GM23248 (cell line): ENCODE measurements around the gene FSD2. TPM values are rescaled to one million over a fixed set of nuclear protein-coding genes. Genes with fewer than 3 reads are reported as not detected.

Source experiments
- DNase-seq: peaks from one replicate; pipeline ENCODE4 v3.0.0-alpha.2; 2015
- H2AFZ ChIP-seq: fragments of 200-600 bp; sonication (generic); 2 replicates; pipeline ENCODE4 v1.6.1; 2016; ENCODE audit warnings: antibody characterized with exemption
- H3F3A ChIP-seq: fragments of 200-600 bp; sonication (generic); 2 replicates; pipeline ENCODE4 v1.6.1; 2016; ENCODE audit warnings: mild to moderate bottlenecking, antibody characterized with exemption, mixed run types; ENCODE audit not compliant: insufficient read depth
- H3K27ac ChIP-seq: fragments of 200-600 bp; sonication (generic); 2 replicates; pipeline ENCODE4 v1.5.1; 2016; ENCODE audit warnings: mild to moderate bottlenecking
- H3K27me3 ChIP-seq: fragments of 200-600 bp; sonication (generic); replicated peaks from 2 replicates; pipeline ENCODE4 v1.6.1; 2016; ENCODE audit warnings: mild to moderate bottlenecking; ENCODE audit not compliant: insufficient read depth
- H3K36me3 ChIP-seq: fragments of 200-600 bp; sonication (generic); 2 replicates; pipeline ENCODE4 v1.6.1; 2016; ENCODE audit warnings: low read depth, mild to moderate bottlenecking
- H3K4me1 ChIP-seq: fragments of 200-600 bp; sonication (generic); 2 replicates; pipeline ENCODE4 v1.6.1; 2016; ENCODE audit warnings: mild to moderate bottlenecking; ENCODE audit not compliant: insufficient read depth
- H3K4me2 ChIP-seq: fragments of 200-600 bp; sonication (generic); one replicate; pipeline ENCODE4 v1.6.1; 2016; ENCODE audit warnings: mild to moderate bottlenecking; ENCODE audit not compliant: unreplicated experiment
- H3K4me3 ChIP-seq: fragments of 200-600 bp; sonication (generic); 2 replicates; pipeline ENCODE4 v1.5.1; 2016; ENCODE audit warnings: mild to moderate bottlenecking
- H3K79me2 ChIP-seq: fragments of 200-600 bp; sonication (generic); 2 replicates; pipeline ENCODE4 v1.6.1; 2016; ENCODE audit warnings: mild to moderate bottlenecking; ENCODE audit not compliant: insufficient read depth
- H3K9ac ChIP-seq: fragments of 200-600 bp; sonication (generic); 2 replicates; pipeline ENCODE4 v1.6.1; 2016; ENCODE audit warnings: mild to moderate bottlenecking
- H3K9me2 ChIP-seq: fragments of 200-600 bp; sonication (generic); 2 replicates; pipeline ENCODE4 v1.6.1; 2016; ENCODE audit warnings: mixed run types, mild to moderate bottlenecking, moderate library complexity; ENCODE audit not compliant: insufficient read depth
- H3K9me3 ChIP-seq: fragments of 200-600 bp; sonication (generic); one replicate; pipeline ENCODE4 v1.6.1; 2017; ENCODE audit warnings: low read depth
- H4K20me1 ChIP-seq: fragments of 200-600 bp; sonication (generic); 2 replicates; pipeline ENCODE4 v1.6.0; 2016; ENCODE audit not compliant: insufficient read depth
- EZH2 ChIP-seq: fragments of 200-600 bp; sonication (generic); IDR thresholded peaks from 2 replicates; pipeline ENCODE4 v1.6.1; 2018; ENCODE audit warnings: antibody characterized with exemption, mild to moderate bottlenecking; ENCODE audit not compliant: insufficient read depth, poor library complexity, severe bottlenecking
- EZH2phosphoT487 ChIP-seq: fragments of 200-600 bp; sonication (generic); IDR thresholded peaks from 2 replicates; pipeline ENCODE4 v1.6.1; 2018; ENCODE audit warnings: antibody characterized with exemption, moderate library complexity, mild to moderate bottlenecking, low read depth; ENCODE audit not compliant: insufficient read depth
- WGBS, 2 experiments: methylation state at CpG; one replicate each; pipeline ENCODE4 v1.1.6; 2015 to 2017; ENCODE audit warnings: low lambda C conversion rate in 2 of 2, low coverage in 1 of 2; ENCODE audit errors: missing lambda C conversion rate in 2 of 2; 5-methylcytosine and 5-hydroxymethylcytosine counted together
- in situ Hi-C: fragments of 300-500 bp; cut with MboI; formaldehyde crosslinking; loops from 2 replicates; pipeline ENCODE4 v1.15.0; 2020
- polyA plus RNA-seq: library from polyadenylated mRNA; unstranded; fragments of >200 nt; fragmentation: Nextera tagmentation; extraction: Ambion mirVana; gene quantifications from 2 replicates; pipeline ENCODE4 v1.2.1, GENCODE V29; 2016
- total RNA-seq: library from RNA; depleted of rRNA; stranded (reverse); fragments of >200 nt; shearing (Covaris generic); gene quantifications from 2 replicates; pipeline ENCODE4 v1.2.3, GENCODE V29; 2014

The FSD2 gene
- total and polyA plus RNA-seq, 2 experiments from 2014 or later, result 0.08 TPM; not detected in 1

DNA sequence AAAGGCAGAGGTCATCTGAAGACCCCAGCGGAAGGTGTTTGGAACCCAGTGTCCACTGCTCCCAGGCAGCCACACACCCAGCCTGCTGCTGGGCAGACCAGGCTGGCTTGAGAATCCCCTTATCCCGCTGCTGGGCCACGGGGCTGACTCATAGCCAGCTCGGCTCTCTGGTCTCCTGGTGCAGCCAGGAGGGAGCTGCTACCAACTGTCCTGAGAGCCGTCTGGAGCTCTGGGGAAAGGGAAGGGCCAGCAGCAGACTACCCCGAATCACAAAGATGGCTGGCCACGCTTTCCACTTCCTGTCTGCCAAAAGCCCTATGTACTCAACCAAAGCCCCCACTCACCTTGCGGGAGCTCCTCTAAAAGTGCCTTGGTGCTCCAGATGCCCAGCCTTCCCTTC lies 41.8 kb upstream of the FSD2 start:
- WGBS, 2 experiments, result 46 to 51% methylated on average over 7 to 8 of the region's 8 CpGs
- no peaks in the 10 kb centered on the region for H3K79me2 ChIP-seq
- TF ChIP-seq EZH2 (no peak), EZH2phosphoT487 (no peak)
- H3K4me3 ChIP-seq, result no peak overlapping the region
- no peak overlapping the region for H3K9ac ChIP-seq
- no peak overlapping the region for H3K27ac ChIP-seq
- peaks cover 4% of the 10 kb centered on the region; the same call in 1 of the 2 replicates for H3F3A ChIP-seq
- no peak overlapping the region for H3K4me2 ChIP-seq
- H3K4me1 ChIP-seq, result peaks cover 4% of the 10 kb centered on the region
- no peaks in the 10 kb centered on the region for H3K27me3 ChIP-seq
- H3K9me3 ChIP-seq, result no peaks in the 10 kb centered on the region
- H3K9me2 ChIP-seq, result no peaks in the 10 kb centered on the region
- H2AFZ ChIP-seq, result no peak overlapping the region
- no peaks in the 10 kb centered on the region for H4K20me1 ChIP-seq
- H3K36me3 ChIP-seq, result no peaks in the 10 kb centered on the region
- peak; percentile 19 for DNase-seq
- in situ Hi-C loops, result no loop called here

GRCh38 chr15:82846621-82847020 lies 40.8 kb upstream of the FSD2 start:
- Histone ChIP-seq H3K27ac (no peak overlapping the region), H3K79me2 (no peaks in the 10 kb centered on the region), H3K27me3 (no peaks in the 10 kb centered on the region), H3K9me2 (no peaks in the 10 kb centered on the region), H3K36me3 (no peaks in the 10 kb centered on the region), H3K9ac (no peak overlapping the region), H3K9me3 (no peaks in the 10 kb centered on the region), H3K4me1 (peaks cover 4% of the 10 kb centered on the region), H4K20me1 (no peaks in the 10 kb centered on the region), H3K4me2 (no peak overlapping the region), H3K4me3 (no peak overlapping the region), H3F3A (peaks cover 4% of the 10 kb centered on the region; the same call in 1 of the 2 replicates), H2AFZ (no peak overlapping the region)
- no peak for TF ChIP-seq EZH2
- no peak for TF ChIP-seq EZH2phosphoT487
- WGBS, 2 experiments, result 96% methylated on average over 4 of the region's 4 CpGs
- in situ Hi-C loops, result no loop called here
- no peak for DNase-seq

GRCh38 chr15:82845686-82846085 lies 39.8 kb upstream of the FSD2 start:
- Histone ChIP-seq H3K9me3 (no peaks in the 10 kb centered on the region), H3K9me2 (no peaks in the 10 kb centered on the region), H3K27ac (no peak overlapping the region), H3K4me2 (no peak overlapping the region), H3K4me3 (no peak overlapping the region), H3F3A (peaks cover 9% of the 10 kb centered on the region; the same call in 1 of the 2 replicates), H3K9ac (no peak overlapping the region), H2AFZ (no peak overlapping the region), H3K27me3 (no peaks in the 10 kb centered on the region), H4K20me1 (no peaks in the 10 kb centered on the region), H3K4me1 (peaks cover 4% of the 10 kb centered on the region), H3K79me2 (no peaks in the 10 kb centered on the region), H3K36me3 (no peaks in the 10 kb centered on the region)
- 64 to 70% methylated on average over 7 of the region's 7 CpGs for WGBS, 2 experiments
- no peak for TF ChIP-seq EZH2phosphoT487
- in situ Hi-C loops, result no loop called here
- no peak for DNase-seq

- Histone ChIP-seq H3K9ac (no peak overlapping the region), H3K79me2 (no peaks in the 10 kb centered on the region), H3K27me3 (no peaks in the 10 kb centered on the region), H4K20me1 (no peaks in the 10 kb centered on the region), H3K27ac (no peak overlapping the region), H3F3A (peaks cover 11% of the 10 kb centered on the region; the same call in 1 of the 2 replicates), H3K4me2 (no peak overlapping the region), H3K9me2 (no peaks in the 10 kb centered on the region), H3K36me3 (no peaks in the 10 kb centered on the region), H3K4me1 (no peaks in the 10 kb centered on the region), H3K4me3 (no peak overlapping the region), H3K9me3 (no peaks in the 10 kb centered on the region), H2AFZ (no peak overlapping the region)
- 88 to 89% methylated on average over 3 of the region's 3 CpGs for WGBS, 2 experiments
- TF ChIP-seq EZH2phosphoT487 (no peak), EZH2 (no peak)
- in situ Hi-C loops, result no loop called here
- DNase-seq, result no peak
Observed at GRCh38 chr15:82843566-82843965, 37.7 kb upstream of the FSD2 start.

DNA sequence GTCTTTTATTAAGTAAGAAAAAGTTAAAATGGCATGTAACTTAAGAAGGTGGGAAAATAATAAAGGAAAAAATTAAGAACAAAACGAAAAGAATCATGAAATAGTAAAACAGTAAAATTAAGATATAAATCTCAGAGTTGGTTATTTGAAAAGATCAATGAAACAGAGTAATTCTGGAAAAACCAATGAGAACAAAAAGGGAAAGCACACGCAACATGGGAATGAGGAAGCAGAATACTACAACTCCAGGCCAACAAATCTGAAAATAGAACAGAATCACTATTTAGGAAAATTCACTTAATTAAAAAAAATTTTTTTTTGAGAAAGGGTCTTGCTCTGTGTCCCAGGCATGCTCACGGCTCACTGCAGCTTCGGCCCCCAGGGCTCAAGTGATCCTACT lies 34.3 kb upstream of the FSD2 start:
- Histone ChIP-seq H3K9ac (no peak overlapping the region), H3K79me2 (peaks cover 13% of the 10 kb centered on the region), H3F3A (peaks cover 11% of the 10 kb centered on the region; the same call in 1 of the 2 replicates), H3K27me3 (no peaks in the 10 kb centered on the region), H3K4me2 (no peak overlapping the region), H3K9me3 (no peaks in the 10 kb centered on the region), H3K4me3 (no peak overlapping the region), H3K9me2 (no peaks in the 10 kb centered on the region), H4K20me1 (no peaks in the 10 kb centered on the region), H3K36me3 (peaks cover 25% of the 10 kb centered on the region; the same call in 1 of the 2 replicates), H3K4me1 (no peaks in the 10 kb centered on the region), H3K27ac (no peak overlapping the region), H2AFZ (no peak overlapping the region)
- in situ Hi-C loops, result no loop called here
- no peak for DNase-seq
- TF ChIP-seq EZH2phosphoT487 (no peak), EZH2 (no peak)
- 97 to 98% methylated on average over 4 of the region's 4 CpGs for WGBS, 2 experiments
